ENCODE data around the gene MAP3K20.
A peak's percentile ranks its signal among the peaks of the same experiment; 100 is the strongest.

Gene MAP3K20

DNA sequence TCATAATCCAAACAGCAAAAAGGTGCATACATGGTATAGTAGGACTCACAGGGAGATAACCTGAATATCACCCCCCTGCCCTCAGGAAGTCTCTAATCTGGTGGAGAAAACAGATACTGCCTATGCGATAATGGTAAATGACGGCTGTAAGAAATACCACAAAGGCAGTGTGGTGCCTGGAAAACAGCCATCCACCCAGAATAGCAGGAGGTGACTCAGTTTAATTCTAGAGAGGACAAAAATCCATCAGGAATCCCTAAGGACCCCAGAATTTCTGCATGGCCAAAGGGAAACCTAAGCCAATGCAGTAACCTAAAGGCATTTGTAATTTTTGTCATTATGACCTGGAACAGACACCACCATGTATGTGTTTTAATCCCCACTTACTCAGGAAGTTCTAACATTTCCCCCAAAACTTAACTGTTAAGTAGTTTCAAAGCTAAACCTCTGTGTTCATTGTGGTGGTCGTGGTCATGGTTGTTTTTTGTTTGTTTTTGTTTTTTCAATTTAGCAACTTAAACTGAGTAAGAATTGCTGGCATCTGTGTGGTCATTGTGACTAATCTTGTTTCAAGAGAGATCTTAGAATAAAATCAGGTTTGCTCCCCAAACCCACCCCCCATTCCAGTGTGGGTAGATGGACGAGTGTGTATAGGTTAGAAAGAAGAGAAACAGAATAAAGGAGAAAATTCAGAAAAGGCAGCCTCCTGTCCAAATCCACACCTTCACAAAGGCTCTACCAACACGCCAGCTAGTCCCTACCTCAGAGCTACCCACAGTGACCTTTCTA, 157.5 kb downstream of the MAP3K20 start:
- Histone ChIP-seq H3K9ac (no peak overlapping the region), H4K20me1 (no peaks in the 10 kb centered on the region; a peak in 1 of 22 replicates), H3K27ac (no peak overlapping the region), H3K4me2 (no peak overlapping the region), H3K27me3 (no peaks in the 10 kb centered on the region), H3K4me1 (no peaks in the 10 kb centered on the region), H3K9me3 (replicated peaks in 1 of 11) (no peaks in the 10 kb centered on the region), H3K4me3 (no peak overlapping the region), H3K36me3 (peaks cover 28 to 99% (median 69%) of the 10 kb centered on the region in 11 experiments)
- TF ChIP-seq Cebpa-rat (IDR thresholded peaks at IDR 0.05): no peak

DNA sequence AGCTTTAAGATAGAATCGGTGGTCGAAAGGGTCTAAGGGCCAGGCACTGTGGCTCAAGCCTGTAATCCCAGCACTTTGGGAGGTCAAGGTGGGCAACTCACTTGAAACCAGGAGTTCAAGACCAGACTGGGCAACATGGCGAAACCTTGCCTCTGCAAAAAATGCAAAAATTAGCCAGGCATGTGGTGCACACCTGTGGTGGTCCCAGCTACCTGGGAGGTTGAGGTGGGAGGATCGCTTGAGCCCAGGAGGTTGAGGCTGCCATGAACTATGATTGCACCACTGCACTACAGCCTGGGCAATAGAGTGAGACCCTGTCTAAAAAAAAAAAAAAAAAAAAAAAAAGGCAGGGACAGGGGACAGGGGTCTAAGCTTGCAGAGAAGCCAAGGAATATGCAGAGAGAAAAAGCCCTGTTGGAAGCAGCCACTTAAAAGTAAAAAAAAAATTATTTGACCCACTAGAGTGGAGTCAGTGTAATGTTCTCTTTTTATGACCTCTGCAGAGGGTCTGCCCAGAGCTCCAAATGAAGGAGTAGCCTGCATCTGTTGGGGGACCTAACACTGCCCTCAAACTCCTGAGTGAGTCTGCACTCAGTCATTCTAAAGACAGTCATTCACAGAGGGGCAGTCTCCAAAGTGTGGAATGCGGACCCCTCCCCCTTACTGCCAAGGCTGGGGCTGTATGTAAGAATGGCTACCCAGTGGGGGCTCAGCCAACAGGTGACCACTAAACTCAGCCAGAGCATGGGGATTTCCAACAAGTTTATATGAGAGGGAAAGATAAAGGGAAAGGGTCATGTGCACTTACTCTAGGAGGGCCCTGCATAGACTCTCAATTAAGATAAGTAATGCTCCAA, 160.5 kb downstream of the MAP3K20 start:
- Histone ChIP-seq H4K20me1 (no peaks in the 10 kb centered on the region), H3K27me3 (no peaks in the 10 kb centered on the region), H3K27ac (no peak overlapping the region), H3K4me2 (no peak overlapping the region), H3K9ac (no peak overlapping the region), H3K4me3 (no peak overlapping the region), H3K4me1 (no peaks in the 10 kb centered on the region), H3K36me3 (peaks cover 27 to 100% (median 79%) of the 10 kb centered on the region in 11 experiments), H3K9me3 (replicated peaks in 1 of 11) (no peaks in the 10 kb centered on the region)
- TF ChIP-seq Cebpa-rat (IDR thresholded peaks at IDR 0.05): no peak

DNA sequence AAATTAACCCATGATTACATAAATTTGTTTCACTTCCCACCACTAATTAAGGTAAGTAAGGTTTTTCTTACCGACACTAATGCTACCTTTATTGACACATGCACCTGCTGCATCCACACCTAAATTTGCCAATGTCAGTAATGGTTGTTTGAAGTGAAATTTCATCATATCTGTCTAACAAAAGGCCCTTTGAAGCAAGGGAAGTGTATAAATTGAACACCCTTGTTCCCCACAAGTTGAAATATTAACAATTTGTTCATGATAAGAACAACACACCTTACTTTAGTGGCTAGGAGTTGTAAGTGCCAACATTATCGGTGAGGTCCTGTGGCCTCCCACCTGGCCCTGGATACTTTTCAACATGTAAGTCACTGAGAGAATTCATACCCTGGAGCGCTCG, 162.7 kb downstream of the MAP3K20 start:
- Histone ChIP-seq H3K4me1 (no peaks in the 10 kb centered on the region), H3K9me3 (replicated peaks in 1 of 11) (no peaks in the 10 kb centered on the region), H3K4me3 (no peak overlapping the region), H3K36me3 (peaks cover 13 to 100% (median 70%) of the 10 kb centered on the region in 11 experiments; a peak in 20 of 22 replicates), H3K27ac (no peak overlapping the region), H4K20me1 (no peaks in the 10 kb centered on the region), H3K4me2 (no peak overlapping the region), H3K27me3 (no peaks in the 10 kb centered on the region), H3K9ac (no peak overlapping the region)
- TF ChIP-seq Cebpa-rat (IDR thresholded peaks at IDR 0.05): no peak

DNA sequence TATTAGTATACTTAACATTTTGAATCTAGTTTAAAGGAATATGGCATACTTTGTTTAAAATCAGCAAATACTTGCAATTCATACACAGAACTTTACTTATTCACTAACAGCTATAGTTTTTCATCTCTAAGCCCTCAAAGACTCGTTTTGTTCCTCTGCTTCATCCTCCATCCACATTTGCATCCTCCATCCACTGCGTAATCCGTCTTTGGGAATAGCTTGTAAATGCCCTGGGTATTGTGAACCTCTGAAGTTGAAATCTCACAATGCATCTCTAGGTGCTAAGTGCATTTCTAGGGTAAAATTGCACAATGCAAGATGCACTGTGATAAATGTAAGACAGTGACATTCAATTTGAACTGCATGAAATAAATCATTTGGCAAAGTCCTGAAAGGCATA, 163.2 kb downstream of the MAP3K20 start:
- Histone ChIP-seq H3K9ac (no peak overlapping the region), H4K20me1 (no peaks in the 10 kb centered on the region), H3K4me3 (no peak overlapping the region), H3K4me1 (no peaks in the 10 kb centered on the region), H3K4me2 (no peak overlapping the region), H3K27ac (no peak overlapping the region), H3K9me3 (replicated peaks in 1 of 11) (no peaks in the 10 kb centered on the region), H3K27me3 (no peaks in the 10 kb centered on the region), H3K36me3 (peaks cover 9 to 100% (median 66%) of the 10 kb centered on the region in 11 experiments; a peak in 20 of 22 replicates)
- TF ChIP-seq Cebpa-rat (IDR thresholded peaks at IDR 0.05): no peak

DNA sequence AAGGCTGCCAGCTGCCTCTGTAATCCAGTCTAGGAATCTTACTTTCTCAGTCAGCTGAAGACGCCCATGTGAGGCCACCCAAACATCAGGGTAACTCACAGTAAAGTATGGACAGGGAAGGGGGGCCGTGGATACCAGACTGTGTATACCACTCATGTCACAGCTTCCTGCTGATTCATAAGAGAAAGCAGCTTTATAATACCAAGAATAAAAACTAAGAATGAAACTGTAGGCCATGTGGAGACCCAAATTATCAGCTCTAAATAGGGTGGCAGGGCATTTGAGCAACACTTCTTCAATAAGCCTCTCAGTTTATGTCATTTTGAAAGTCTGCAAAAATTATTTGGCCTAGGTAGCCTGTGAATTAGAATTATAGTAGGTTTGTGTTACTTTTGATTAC, 164.0 kb downstream of the MAP3K20 start:
- Histone ChIP-seq H3K27ac (no peak overlapping the region), H3K27me3 (no peaks in the 10 kb centered on the region), H4K20me1 (no peaks in the 10 kb centered on the region), H3K9ac (no peak overlapping the region), H3K9me3 (replicated peaks in 1 of 11) (no peaks in the 10 kb centered on the region), H3K4me2 (no peak overlapping the region), H3K4me1 (no peaks in the 10 kb centered on the region), H3K4me3 (no peak overlapping the region), H3K36me3 (peaks cover 5 to 99% (median 60%) of the 10 kb centered on the region in 11 experiments; a peak in 19 of 22 replicates)
- no peak for TF ChIP-seq Cebpa-rat (IDR thresholded peaks at IDR 0.05)

DNA sequence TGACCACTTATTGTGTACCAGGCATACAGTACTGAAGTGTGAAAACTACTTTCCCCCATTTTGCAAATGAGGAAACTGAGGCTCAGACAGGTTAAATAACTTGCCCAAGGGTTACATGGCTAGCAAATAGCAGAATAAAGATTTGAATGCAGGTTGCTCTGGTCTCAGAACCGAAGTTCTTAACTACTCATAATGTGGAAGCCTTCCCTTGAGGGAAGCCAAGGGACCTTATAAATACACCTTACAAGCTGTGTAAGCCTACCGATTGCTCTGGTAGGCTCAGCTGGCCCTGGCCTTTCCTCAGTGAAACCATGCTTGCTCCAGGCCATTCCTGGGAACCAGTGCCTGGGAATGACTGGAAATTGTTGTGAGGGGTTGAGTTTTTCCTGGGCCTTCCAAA, 164.4 kb downstream of the MAP3K20 start:
- H4K20me1 ChIP-seq: no peaks in the 10 kb centered on the region
- no peak overlapping the region for H3K9ac ChIP-seq
- TF ChIP-seq Cebpa-rat (IDR thresholded peaks at IDR 0.05): no peak
- no peak overlapping the region for H3K27ac ChIP-seq
- H3K27me3 ChIP-seq: no peaks in the 10 kb centered on the region
- no peak overlapping the region for H3K4me3 ChIP-seq
- no peaks in the 10 kb centered on the region for H3K9me3 ChIP-seq (replicated peaks in 1 of 11)
- no peak overlapping the region for H3K4me2 ChIP-seq
- H3K36me3 ChIP-seq: peaks cover 5 to 97% (median 61%) of the 10 kb centered on the region in 11 experiments; a peak in 19 of 22 replicates
- no peaks in the 10 kb centered on the region for H3K4me1 ChIP-seq

DNA sequence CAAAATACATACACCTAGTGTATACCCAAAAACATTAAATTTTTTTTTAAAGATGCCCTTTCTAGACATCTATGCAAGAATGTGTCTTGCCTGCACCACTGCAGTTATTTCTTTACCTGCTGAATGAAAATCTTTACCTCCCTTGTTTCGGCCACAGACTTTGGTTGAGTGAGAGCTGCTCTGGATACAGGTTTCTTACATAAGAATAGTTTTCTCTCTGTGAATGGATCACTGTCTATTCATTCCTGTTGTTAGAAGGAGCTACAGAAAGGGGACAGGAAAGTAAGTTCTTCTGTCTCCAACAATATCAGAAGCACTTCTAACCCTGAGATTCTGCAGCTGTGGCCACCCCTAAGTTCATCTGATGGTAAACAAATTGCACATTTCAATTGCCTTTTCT, 166.0 kb downstream of the MAP3K20 start:
- H3K9ac ChIP-seq: no peak overlapping the region
- no peak overlapping the region for H3K4me2 ChIP-seq
- no peaks in the 10 kb centered on the region for H3K4me1 ChIP-seq
- H3K9me3 ChIP-seq (replicated peaks in 1 of 11): no peaks in the 10 kb centered on the region
- TF ChIP-seq Cebpa-rat (IDR thresholded peaks at IDR 0.05): no peak
- no peak overlapping the region for H3K27ac ChIP-seq
- H3K4me3 ChIP-seq: no peak overlapping the region
- no peaks in the 10 kb centered on the region for H3K27me3 ChIP-seq
- H3K36me3 ChIP-seq: peaks cover 5 to 97% (median 52%) of the 10 kb centered on the region in 11 experiments; a peak in 19 of 22 replicates
- H4K20me1 ChIP-seq: no peaks in the 10 kb centered on the region

DNA sequence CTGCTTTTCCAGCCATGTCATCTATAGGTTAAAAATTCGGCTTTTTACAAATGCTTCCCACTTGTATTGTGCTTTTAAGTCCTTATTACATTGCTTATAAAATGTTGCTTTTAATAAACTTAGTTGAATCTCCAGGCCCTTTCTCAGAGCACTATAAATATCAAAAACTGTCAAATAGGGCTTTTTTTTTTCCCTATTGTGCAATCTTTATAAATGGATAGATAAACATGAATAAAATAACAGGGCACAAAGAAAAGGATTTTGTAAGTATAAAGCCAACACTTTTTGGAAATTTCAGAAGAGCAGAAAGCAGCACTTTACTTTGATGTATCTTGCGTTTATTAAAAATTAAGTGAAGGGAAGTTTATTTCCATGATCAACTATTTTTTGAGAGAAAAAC, 171.5 kb downstream of the MAP3K20 start:
- Histone ChIP-seq H3K36me3 (peaks cover 0 to 82% (median 8%) of the 10 kb centered on the region in 11 experiments; a peak in 11 of 22 replicates), H3K9ac (no peak overlapping the region), H3K4me2 (no peak overlapping the region), H3K27ac (no peak overlapping the region), H3K9me3 (replicated peaks in 1 of 11) (no peaks in the 10 kb centered on the region), H4K20me1 (no peaks in the 10 kb centered on the region), H3K4me3 (no peak overlapping the region), H3K27me3 (no peaks in the 10 kb centered on the region), H3K4me1 (no peaks in the 10 kb centered on the region)
- 0 out of 22 replicates have a peak, but pooled peaks of 1 of the 11 experiments have one; percentile 37 for TF ChIP-seq Cebpa-rat (IDR thresholded peaks at IDR 0.05)

DNA sequence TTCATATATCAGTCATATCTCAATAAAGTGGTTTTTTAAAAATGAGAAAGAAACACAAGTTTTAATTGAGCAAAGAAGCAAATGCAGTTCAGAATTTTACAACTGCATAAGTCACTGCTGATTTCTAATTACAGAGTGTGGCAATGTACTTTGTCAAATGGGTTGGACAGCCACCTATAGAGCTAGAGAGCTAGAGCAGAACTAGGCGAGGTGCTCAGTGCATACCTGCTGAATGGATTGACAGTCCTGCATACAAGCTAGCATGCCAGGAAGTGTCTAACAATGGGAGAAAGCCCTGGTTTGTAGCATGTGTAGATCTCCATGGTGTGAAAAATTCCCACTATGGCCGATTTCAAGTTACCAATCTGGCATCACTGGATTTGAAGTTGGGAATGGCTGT, 172.7 kb downstream of the MAP3K20 start:
- H3K4me2 ChIP-seq: no peak overlapping the region
- no peak overlapping the region for H3K4me3 ChIP-seq
- H4K20me1 ChIP-seq: no peaks in the 10 kb centered on the region
- no peaks in the 10 kb centered on the region for H3K9me3 ChIP-seq (replicated peaks in 1 of 11)
- no peak for TF ChIP-seq Cebpa-rat (IDR thresholded peaks at IDR 0.05)
- no peaks in the 10 kb centered on the region for H3K27me3 ChIP-seq
- no peak overlapping the region for H3K9ac ChIP-seq
- peaks cover 0 to 80% (median under 1%) of the 10 kb centered on the region in 11 experiments; a peak in 10 of 22 replicates for H3K36me3 ChIP-seq
- H3K4me1 ChIP-seq: no peaks in the 10 kb centered on the region
- H3K27ac ChIP-seq: no peak overlapping the region
